Right ventricle myocardium inferior (tissue), 1 donor: ENCODE data around the gene ATAD5. TPM values are rescaled to one million over a fixed set of nuclear protein-coding genes. Genes with fewer than 3 reads are reported as not detected.
"Not testable (repeated sequence)": the region's sequence is repeated elsewhere in the genome, so short reads cannot be mapped to it uniquely, and the experiment has no call there.

Experiments
- ATAC-seq: fragments of 200-7000 bp; cut with Tn5 transposase; one replicate; pipeline ENCODE4 v1.9.1; 2020; ENCODE audit warnings: mild to moderate bottlenecking, moderate library complexity
- DNase-seq: peaks from one replicate; pipeline ENCODE4 v3.0.0; 2021; ENCODE audit errors: missing footprints
- intact Hi-C: fragments of 100-400 bp; cut with DNase I; formaldehyde crosslinking; loops from one replicate; pipeline ENCODE4 v1.11.0; 2022
- total RNA-seq: library from RNA; stranded (reverse); fragmentation: NEBNext Ultra II Directional; extraction: Animal tissue kit (Norgen Biotek cat#: 25700); gene quantifications from one replicate; pipeline ENCODE4 v1.2.1, GENCODE V29; 2021
- donor health status: DM: no; HTN: yes; CAD: no; lungs with severe emphysema.

Gene ATAD5
- total RNA-seq, 1 donor from 2014 or later: 0.65 TPM

DNA sequence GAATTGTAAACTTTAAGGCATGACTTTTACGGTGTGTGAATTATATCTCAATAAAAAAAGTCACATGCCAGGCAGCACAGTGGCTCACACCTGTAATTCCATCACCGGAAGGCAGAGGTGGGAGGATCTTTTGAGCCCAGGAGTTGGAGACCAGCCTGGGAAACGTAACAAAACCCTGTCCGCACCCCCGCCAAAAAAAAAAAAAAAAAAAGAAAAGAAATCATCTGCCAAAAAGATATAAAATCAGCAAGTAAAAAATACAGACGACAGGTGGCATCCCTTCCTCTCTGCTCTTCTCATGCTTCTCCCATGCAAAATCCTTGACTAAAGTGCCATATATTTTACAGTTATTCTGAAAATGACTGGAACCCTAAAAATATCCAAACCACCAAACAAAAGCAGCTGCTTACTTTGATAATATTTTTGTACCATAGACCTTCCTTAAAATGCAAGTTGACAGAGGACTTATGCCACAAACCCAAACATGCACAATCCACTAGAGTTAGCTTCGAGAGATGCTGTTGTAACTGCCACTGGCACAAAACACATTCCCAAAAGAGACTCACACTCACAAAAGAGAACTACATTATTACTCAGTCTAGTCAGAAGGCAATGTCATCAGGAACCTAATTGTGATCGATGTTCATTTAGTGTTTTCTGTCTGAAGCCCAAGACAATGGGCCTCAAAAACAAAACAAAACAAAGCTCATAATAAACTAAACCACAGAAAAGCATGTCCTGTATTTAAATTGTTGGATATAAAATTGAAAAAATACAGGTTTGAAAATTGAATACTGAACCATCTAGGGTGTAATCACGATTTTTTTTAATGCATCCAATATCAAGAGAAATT lies 9.7 kb upstream of the ATAD5 start:
- intact Hi-C loops: no loop called here
- no peak for ATAC-seq

GRCh38 chr17:30822919-30823318 lies 8.8 kb upstream of the ATAD5 start:
- DNase-seq, intact Hi-C loops, ATAC-seq: not testable (repeated sequence)

More for the DNA sequence above, 9.7 kb upstream of the ATAD5 start:
- DNase-seq: no peak

- no peak for ATAC-seq
- no peak for DNase-seq
- intact Hi-C loops: no loop called here
These were observed 8.3 kb upstream of the ATAD5 start for GRCh38 chr17:30823421-30823820.

- intact Hi-C loops: no loop called here
- no peak for DNase-seq
- ATAC-seq: peak; percentile 26
These were observed 7.8 kb upstream of the ATAD5 start for GRCh38 chr17:30824002-30824355.

- peak; percentile 96 for DNase-seq
- intact Hi-C loops: no loop called here
- peak; percentile 99 for ATAC-seq
These were observed 7.2 kb upstream of the ATAD5 start, which contains the start of gene CRLF3 for GRCh38 chr17:30824356-30825145. Gene CRLF3, minus strand, starts transcription at chr17:30824692. Its CDS starts 41 bp downstream, at chr17:30824651.

DNA sequence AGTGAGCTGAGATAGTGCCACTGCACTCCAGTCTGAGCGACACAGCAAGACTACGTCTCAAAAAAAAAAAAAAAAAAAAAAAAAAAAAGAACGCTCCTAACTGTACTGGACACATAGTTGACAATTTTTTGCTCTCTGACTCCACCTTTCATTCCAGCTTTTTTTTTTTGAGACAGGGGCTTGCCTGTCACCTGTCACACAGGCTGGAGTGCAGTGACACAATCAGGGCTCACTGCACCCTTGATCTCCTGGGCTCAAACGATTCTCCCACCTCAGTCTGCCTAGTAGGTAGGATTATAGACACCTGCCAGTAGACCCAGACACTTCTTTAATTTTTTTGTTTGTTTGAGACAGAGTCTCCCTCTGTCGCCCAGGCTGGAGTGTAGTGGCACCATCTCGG lies 4.7 kb upstream of the ATAD5 start:
- DNase-seq (no peak), ATAC-seq (no peak)
- intact Hi-C loops: no loop called here

DNA sequence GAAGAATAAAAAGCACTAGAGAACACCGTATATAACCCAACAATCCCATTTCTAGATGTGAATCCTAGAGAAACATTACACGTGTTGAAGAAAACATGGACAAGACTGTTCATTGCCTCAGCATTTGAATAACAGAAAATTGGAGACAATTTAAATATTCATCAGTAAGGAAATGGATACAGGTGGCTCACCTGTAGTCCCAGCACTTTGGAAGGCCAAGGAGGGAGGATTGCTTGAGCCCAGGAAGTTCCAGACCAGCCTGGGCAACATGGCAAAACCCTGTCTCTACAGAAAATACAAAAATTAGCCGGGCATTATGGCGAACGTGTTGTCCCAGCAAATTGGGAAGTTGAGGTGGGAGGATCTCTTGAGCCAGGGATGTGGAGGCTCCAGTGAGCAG lies 2.7 kb upstream of the ATAD5 start:
- no peak for ATAC-seq
- no peak for DNase-seq
- intact Hi-C loops: no loop called here

GRCh38 chr17:30831257-30831656 lies 509 bp upstream of the ATAD5 start:
- intact Hi-C loops: no loop called here
- ATAC-seq: no peak
- DNase-seq: no peak

GRCh38 chr17:30832438-30833124 lies 815 bp downstream of the ATAD5 start:
- ATAC-seq (no peak), DNase-seq (no peak)
- intact Hi-C loops: no loop called here

DNA sequence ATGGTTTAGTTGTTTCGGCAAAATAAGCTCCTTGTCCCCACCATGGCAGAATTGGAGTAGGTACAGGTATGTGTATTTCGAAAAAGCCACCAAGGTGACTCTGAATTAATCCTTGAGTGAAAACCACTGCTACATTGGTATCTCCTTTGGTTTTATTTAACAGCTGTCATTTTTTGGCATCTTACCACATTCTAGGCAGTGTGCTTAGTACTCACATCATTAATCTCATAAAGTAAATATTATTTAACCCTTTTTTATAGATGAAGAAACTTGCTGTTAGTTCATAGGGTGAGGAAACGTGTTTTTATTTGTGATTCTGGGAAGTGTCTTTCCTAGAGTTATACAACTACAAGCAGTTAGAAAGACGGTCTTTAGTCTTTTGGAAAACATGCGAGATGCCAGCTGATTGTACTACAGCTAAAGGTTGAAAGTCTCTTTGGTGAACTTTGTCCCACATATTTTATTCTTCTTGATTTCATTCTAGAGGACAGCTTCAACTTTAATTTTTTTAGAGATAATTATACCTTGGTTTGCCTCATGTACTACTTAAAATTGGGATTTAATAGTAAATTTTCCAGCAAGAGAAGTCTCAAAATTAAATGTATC lies 6.5 kb downstream of the ATAD5 start:
- intact Hi-C loops: no loop called here

GRCh38 chr17:30840771-30841170 lies 9.0 kb downstream of the ATAD5 start:
- no peak for ATAC-seq
- no peak for DNase-seq
- intact Hi-C loops: no loop called here

More for the DNA sequence above, 6.5 kb downstream of the ATAD5 start:
- no peak for ATAC-seq
- DNase-seq: no peak

DNA sequence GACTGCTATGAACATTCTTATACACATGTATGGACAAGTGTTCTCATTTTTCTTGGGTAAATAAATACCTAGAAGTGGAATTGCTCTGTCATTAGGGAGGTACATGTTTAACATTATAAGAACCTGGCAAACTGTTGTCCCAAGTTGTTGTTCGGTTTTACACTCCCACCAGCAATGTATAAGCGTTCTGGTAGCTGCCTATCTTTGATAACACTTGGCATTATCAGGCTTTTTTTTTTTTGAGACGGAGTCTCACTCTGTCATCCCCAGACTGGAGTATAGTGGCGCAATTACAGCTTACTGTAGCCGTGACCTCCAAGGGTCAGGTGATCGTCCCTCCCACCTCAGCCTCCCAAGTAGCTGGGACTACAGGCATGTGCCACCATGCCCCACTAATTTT lies 16.3 kb downstream of the ATAD5 start:
- intact Hi-C loops: no loop called here
- DNase-seq (no peak), ATAC-seq (no peak)

DNA sequence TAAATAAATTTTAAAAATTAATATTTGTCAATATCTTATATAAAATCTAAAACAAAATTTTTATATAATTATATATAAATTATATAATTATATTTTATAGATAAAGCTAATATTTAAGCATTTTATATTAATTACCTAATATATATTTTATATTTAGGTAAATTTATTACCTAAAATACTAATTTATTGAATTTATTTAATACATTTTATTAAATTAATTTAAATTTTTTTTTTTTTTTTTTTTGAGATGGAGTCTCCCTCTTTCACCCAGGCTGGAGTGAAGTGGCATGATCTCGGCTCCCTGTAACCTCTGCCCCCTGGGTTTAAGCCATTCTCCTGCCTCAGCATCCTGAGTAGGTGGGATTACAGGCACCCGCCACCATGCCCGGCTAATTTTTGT lies 22.4 kb downstream of the ATAD5 start:
- intact Hi-C loops: no loop called here
- DNase-seq (no peak), ATAC-seq (no peak)

- intact Hi-C loops: no loop called here
- ATAC-seq (no peak), DNase-seq (no peak)
These were observed 26.9 kb downstream of the ATAD5 start for GRCh38 chr17:30858556-30859250.

DNA sequence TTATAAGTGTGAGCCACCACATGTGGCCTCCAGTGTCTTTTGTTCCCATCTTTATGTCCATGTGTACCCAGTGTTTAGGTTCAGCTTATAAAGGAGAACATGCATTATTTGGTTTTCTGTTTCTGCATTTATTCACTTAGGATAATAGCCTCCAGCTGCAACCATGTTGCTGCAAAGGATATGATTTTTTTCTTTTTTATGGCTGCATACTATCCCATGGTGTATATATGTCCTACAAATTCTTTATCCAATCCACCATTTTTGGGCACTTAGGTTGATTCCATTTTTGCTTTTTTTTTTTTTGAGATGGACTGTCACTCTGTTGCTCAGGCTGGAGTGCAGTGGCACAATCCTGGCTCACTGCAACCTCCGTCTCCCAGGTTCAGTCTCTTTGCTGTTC lies 32.9 kb downstream of the ATAD5 start:
- DNase-seq: no peak

GRCh38 chr17:30869005-30869404 lies 37.2 kb downstream of the ATAD5 start:
- intact Hi-C loops: no loop called here
- DNase-seq (no peak), ATAC-seq (no peak)

More for the DNA sequence above, 32.9 kb downstream of the ATAD5 start:
- intact Hi-C loops: no loop called here
- ATAC-seq: no peak

DNA sequence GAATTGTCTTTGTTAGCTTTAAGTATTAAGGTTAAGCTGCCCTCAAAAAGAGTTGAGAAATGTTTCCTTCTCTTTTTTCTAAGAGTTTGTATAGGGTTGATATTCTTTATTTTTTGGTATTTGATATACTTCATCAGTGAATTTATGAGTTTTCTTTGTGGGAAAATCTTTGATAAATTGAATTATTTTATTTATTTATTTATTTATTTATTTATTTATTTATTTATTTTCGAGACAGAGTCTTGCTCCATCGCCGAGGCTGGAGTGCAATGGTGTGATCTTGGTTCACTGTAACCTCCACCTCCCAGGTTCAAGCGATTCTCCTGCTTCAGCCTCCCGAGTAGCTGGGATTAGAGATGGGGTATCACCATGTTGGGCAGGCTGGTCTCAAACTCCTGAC lies 54.4 kb downstream of the ATAD5 start:
- no peak for ATAC-seq
- no peak for DNase-seq
- intact Hi-C loops: no loop called here

DNA sequence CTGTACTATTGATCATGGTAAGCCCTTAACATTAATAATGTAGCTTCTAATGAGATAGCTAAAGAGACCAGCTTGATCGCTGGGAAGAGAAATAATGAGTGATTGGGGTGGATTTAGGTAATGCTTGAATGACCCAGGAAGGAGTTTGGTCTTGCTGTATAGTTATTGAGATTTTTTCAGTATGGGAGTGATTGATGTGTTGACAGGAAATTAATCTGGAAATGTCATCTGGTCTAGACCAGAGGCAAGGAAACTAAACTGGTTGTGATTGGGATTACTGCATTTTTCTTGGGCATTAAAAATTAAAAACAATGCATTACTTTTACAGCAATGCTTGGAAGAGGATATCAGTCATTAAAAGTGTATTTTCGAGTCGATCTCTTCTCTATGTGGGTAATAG lies 62.5 kb downstream of the ATAD5 start:
- ATAC-seq: no peak
- intact Hi-C loops: no loop called here
- DNase-seq: no peak

DNA sequence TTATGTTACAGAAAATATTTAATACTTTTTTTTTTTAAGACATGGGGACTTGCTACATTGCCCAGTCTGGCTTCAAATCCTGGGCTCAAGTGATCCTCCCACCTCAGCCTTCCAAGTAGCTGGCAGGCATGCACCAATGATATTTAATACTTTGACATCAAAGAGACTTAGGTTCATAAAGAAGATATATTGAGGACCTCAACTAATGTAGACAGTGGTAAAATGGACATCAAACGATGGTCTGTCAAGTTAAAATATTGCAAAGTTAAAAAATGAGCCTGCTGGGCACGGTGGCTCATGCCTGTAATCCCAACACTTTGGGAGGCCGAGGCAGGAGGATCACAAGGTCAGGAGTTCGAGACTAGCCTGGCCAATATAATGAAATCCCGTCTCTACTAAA lies 65.5 kb downstream of the ATAD5 start:
- no peak for DNase-seq
- intact Hi-C loops: no loop called here
- no peak for ATAC-seq
